Osteoblast (primary cell): ENCODE results near the gene ZNF337. TPM values are rescaled to one million over a fixed set of nuclear protein-coding genes. Genes with fewer than 3 reads are reported as not detected.

Source experiments
- DNase-seq: peaks from one replicate; pipeline ENCODE4 v3.0.0; 2011; ENCODE audit warnings: low spot score, mixed read lengths; ENCODE audit not compliant: insufficient read length; ENCODE audit errors: missing footprints
- H2AFZ ChIP-seq: 2 replicates; pipeline ENCODE4 v1.6.0; 2011; ENCODE audit warnings: mild to moderate bottlenecking, low read length
- H3K27ac ChIP-seq: 2 replicates; pipeline ENCODE4 v1.5.1; 2011; ENCODE audit warnings: mild to moderate bottlenecking, low read depth, low read length, moderate library complexity
- H3K27me3 ChIP-seq: 2 replicates; pipeline ENCODE4 v1.6.0; 2012; ENCODE audit warnings: mild to moderate bottlenecking, control low read depth, inconsistent platforms, low read length, moderate library complexity; ENCODE audit not compliant: insufficient read depth
- H3K36me3 ChIP-seq: 2 replicates; pipeline ENCODE4 v1.5.1; 2011; ENCODE audit warnings: mild to moderate bottlenecking, low read length, control low read depth, moderate library complexity; ENCODE audit not compliant: insufficient read depth
- H3K4me1 ChIP-seq: 2 replicates; pipeline ENCODE4 v1.5.1; 2011; ENCODE audit warnings: mild to moderate bottlenecking, low read length, control low read depth, moderate library complexity; ENCODE audit not compliant: insufficient read depth
- H3K4me2 ChIP-seq: 2 replicates; pipeline ENCODE4 v1.6.0; 2011; ENCODE audit warnings: mild to moderate bottlenecking, low read length; ENCODE audit not compliant: insufficient read depth
- H3K4me3 ChIP-seq: fragments of 200-600 bp; sonication (generic); 3 replicates; pipeline ENCODE4 v1.5.1; 2012; ENCODE audit warnings: mild to moderate bottlenecking, low read length, inconsistent platforms; ENCODE audit not compliant: insufficient read depth
- H3K79me2 ChIP-seq: 2 replicates; pipeline ENCODE4 v1.6.0; 2012; ENCODE audit warnings: mild to moderate bottlenecking, low read length, control low read depth, inconsistent platforms; ENCODE audit not compliant: insufficient read depth
- H3K9me3 ChIP-seq: 2 replicates; pipeline ENCODE4 v1.5.1; 2011; ENCODE audit warnings: low read depth, low read length, control low read depth
- H4K20me1 ChIP-seq: 2 replicates; pipeline ENCODE4 v1.6.0; 2012; ENCODE audit warnings: mild to moderate bottlenecking, low read length, control low read depth; ENCODE audit not compliant: insufficient read depth
- total RNA-seq: library from RNA; depleted of rRNA; stranded (reverse); fragments of >200 nt; gene quantifications from 2 replicates; pipeline ENCODE4 v1.2.3, GENCODE V29; 2012
- TF ChIP-seq, protein P1 (sequence below): IDR thresholded peaks from 2 replicates; pipeline ENCODE4 v1.5.1; 2011; ENCODE audit warnings: mild to moderate bottlenecking, low read depth, low read length, moderate library complexity; ENCODE audit errors: extremely low read depth

Gene ZNF337
- total RNA-seq, 1 donor = 8.3 TPM

- Histone ChIP-seq H3K9me3 (no peaks in the 10 kb centered on the region), H3K4me3 (no peak overlapping the region), H3K79me2 (no peaks in the 10 kb centered on the region), H3K4me2 (no peak overlapping the region), H2AFZ (no peak overlapping the region), H4K20me1 (no peaks in the 10 kb centered on the region), H3K27me3 (no peaks in the 10 kb centered on the region), H3K27ac (no peak overlapping the region), H3K36me3 (peaks cover 44% of the 10 kb centered on the region), H3K4me1 (peaks cover 3% of the 10 kb centered on the region)
- no peak for DNase-seq
- TF ChIP-seq, protein P1, sequence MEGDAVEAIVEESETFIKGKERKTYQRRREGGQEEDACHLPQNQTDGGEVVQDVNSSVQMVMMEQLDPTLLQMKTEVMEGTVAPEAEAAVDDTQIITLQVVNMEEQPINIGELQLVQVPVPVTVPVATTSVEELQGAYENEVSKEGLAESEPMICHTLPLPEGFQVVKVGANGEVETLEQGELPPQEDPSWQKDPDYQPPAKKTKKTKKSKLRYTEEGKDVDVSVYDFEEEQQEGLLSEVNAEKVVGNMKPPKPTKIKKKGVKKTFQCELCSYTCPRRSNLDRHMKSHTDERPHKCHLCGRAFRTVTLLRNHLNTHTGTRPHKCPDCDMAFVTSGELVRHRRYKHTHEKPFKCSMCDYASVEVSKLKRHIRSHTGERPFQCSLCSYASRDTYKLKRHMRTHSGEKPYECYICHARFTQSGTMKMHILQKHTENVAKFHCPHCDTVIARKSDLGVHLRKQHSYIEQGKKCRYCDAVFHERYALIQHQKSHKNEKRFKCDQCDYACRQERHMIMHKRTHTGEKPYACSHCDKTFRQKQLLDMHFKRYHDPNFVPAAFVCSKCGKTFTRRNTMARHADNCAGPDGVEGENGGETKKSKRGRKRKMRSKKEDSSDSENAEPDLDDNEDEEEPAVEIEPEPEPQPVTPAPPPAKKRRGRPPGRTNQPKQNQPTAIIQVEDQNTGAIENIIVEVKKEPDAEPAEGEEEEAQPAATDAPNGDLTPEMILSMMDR = no peak
Observed at GRCh38 chr20:25676164-25676809, 20.4 kb downstream of the ZNF337 start.

DNA sequence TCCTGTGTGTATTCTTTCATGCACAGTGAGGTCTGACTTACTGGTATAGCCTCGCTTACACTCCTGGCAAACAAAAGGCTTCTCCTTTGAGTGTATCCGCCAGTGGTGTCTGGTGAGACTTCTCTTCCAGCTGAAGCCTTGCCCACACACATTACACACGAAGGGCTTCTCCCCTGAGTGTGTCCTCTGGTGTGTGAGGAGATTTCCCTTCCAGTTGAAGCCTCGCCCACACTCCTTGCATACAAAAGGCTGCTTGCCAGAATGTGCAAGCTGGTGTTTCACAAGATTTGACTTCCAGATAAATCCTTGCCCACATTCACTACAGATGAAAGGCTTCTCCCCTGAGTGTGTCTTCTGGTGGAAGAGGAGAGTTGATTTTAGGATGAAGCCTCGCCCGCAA, 21.5 kb downstream of the ZNF337 start:
- Histone ChIP-seq H3K4me1 (peaks cover 4% of the 10 kb centered on the region), H4K20me1 (no peaks in the 10 kb centered on the region), H3K27ac (no peak overlapping the region), H3K27me3 (no peaks in the 10 kb centered on the region), H2AFZ (no peak overlapping the region), H3K4me3 (no peak overlapping the region), H3K36me3 (peaks cover 41% of the 10 kb centered on the region), H3K4me2 (no peak overlapping the region), H3K9me3 (no peaks in the 10 kb centered on the region), H3K79me2 (no peaks in the 10 kb centered on the region)
- TF ChIP-seq, protein P1 = no peak
- no peak for DNase-seq

GRCh38 chr20:25672659-25673235, 23.9 kb downstream of the ZNF337 start:
- Histone ChIP-seq H3K27ac (no peak overlapping the region), H3K36me3 (peaks cover 36% of the 10 kb centered on the region), H2AFZ (no peak overlapping the region), H3K9me3 (no peaks in the 10 kb centered on the region), H3K79me2 (no peaks in the 10 kb centered on the region), H3K4me2 (no peak overlapping the region), H4K20me1 (no peaks in the 10 kb centered on the region), H3K4me3 (no peak overlapping the region), H3K4me1 (peaks cover 10% of the 10 kb centered on the region), H3K27me3 (no peaks in the 10 kb centered on the region)
- TF ChIP-seq, protein P1 = no peak
- DNase-seq = peak; percentile 42

DNA sequence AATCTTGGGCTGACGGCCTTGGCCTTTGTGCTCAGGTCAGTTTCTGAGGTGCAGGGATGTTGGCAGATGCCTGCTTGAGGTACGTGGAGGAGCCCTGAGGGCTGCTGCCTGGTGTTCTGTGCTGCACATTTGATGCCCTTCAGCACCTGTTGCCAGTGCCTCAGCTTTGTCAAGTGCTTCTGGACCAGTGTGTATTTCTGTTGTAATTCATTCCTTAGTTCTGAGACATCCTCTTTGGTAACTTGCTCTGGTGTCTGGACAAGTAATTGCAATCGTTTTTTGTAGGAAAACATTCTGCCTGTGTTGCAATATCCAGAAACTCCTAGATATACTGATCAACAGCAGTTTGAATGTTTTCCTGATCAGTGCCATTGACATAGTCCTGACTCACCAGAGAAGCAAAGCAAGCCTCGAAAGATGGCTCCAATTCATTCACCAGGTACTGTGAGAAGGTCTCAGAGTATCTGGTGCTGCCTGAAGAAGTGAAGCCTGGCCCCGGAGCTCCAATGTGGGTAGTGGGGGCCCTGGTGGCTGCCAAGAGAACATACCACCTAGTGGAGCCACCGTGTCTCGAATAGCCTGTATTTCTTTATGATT, 26.7 kb downstream of the ZNF337 start:
- DNase-seq = peak; percentile 61
- Histone ChIP-seq H3K36me3 (peaks cover 18% of the 10 kb centered on the region), H3K4me3 (no peak overlapping the region), H3K4me2 (no peak overlapping the region), H3K27ac (peak overlapping the region; percentile 3), H3K4me1 (peaks cover 7% of the 10 kb centered on the region), H3K79me2 (no peaks in the 10 kb centered on the region), H4K20me1 (no peaks in the 10 kb centered on the region), H3K9me3 (no peaks in the 10 kb centered on the region), H2AFZ (no peak overlapping the region), H3K27me3 (no peaks in the 10 kb centered on the region)
- TF ChIP-seq, protein P1 = peak; percentile 21
